ENCODE measurements around the gene TBL3. TPM values are rescaled to one million over a fixed set of nuclear protein-coding genes. Genes with fewer than 3 reads are reported as not detected.
"Not testable (repeated sequence)": the region's sequence is repeated elsewhere in the genome, so short reads cannot be mapped to it uniquely, and the experiment has no call there.

The TBL3 gene
- total RNA-seq, 1 donor from 2014 or later: 72.5 TPM

DNA sequence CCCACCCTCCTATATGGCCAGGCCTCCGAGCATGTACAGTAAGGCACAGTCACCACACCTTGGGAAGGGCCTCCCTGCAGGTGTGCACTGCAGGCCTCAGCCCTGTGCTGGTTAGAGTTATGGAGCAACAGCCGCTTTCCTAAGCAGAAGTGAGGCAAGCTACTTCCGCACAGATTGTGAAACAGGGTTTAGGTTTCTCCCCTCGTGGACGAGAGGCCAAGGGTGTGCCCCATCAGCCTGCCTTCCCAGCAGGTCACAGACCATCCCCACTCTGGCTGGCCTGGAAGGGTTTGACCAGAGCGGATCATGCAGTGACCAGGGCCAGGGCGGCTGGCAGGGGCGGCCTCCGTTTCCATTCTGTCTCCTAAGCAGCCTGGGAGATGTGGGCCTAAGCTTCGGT lies 33.5 kb upstream of the TBL3 start:
- Mint-ChIP-seq H3K27ac (no peak overlapping the region), H3K9me3 (no peaks in the 10 kb centered on the region), H3K4me1 (ENCODE audit: low read depth) (peaks cover 8% of the 10 kb centered on the region), H3K27me3 (ENCODE audit: low read depth) (no peaks in the 10 kb centered on the region), H3K36me3 (ENCODE audit: low read depth) (peaks cover 11% of the 10 kb centered on the region), H3K4me3 (ENCODE audit: low read depth) (no peak overlapping the region)
- intact Hi-C loops (cut with micrococcal nuclease): no loop called here
- no peak for DNase-seq (ENCODE audit: low spot score)

DNA sequence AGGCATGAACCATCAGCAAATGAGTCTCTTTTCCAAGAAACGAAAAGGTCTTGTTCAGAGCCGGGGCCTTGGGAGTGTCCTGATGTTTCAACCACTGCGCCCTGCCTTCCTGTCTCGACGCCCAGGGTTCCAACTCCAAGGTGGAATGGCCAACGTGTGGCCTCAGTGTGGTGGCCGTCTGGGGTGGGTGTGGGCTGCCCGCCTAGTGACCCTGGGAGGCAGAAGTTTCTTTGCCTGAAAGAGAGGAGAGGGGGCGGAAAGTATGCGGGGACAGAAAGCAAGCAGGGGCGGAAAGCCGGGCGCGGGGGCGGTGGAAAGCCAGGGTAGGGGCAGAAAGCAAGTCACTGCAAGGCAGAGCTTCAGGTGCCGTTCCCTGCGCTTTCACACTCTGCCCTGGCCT lies 32.9 kb upstream of the TBL3 start:
- no peaks in the 10 kb centered on the region for H3K9me3 Mint-ChIP-seq
- H3K27ac Mint-ChIP-seq: no peak overlapping the region
- H3K36me3 Mint-ChIP-seq (ENCODE audit: low read depth): peaks cover 11% of the 10 kb centered on the region
- no peaks in the 10 kb centered on the region for H3K27me3 Mint-ChIP-seq (ENCODE audit: low read depth)
- peaks cover 10% of the 10 kb centered on the region for H3K4me1 Mint-ChIP-seq (ENCODE audit: low read depth)
- no peak overlapping the region for H3K4me3 Mint-ChIP-seq (ENCODE audit: low read depth)
- no peak for DNase-seq (ENCODE audit: low spot score)
- intact Hi-C loops (cut with micrococcal nuclease): no loop called here

DNA sequence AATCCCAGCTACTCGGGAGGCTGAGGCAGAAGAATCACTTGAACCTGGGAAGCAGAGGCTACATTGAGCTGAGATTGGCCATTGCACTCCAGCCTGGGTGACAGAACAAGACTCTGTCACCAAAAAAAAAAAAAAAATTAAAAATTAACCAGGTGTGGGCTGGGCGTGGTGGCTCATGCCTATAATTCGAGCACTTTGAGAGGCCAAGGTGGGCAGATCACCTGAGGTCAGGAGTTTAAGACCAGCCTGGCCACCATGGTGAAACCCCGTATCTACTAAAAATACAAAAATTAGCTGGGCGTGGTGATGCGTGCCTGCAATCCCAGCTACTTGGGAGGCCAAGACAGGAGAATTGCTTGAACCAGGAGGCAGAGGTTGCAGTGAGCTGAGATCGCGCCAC lies 32.0 kb upstream of the TBL3 start:
- Mint-ChIP-seq H3K4me1 (ENCODE audit: low read depth) (peaks cover 15% of the 10 kb centered on the region), H3K36me3 (ENCODE audit: low read depth) (peaks cover 11% of the 10 kb centered on the region)
- not testable (repeated sequence) for H3K27me3 Mint-ChIP-seq (ENCODE audit: low read depth); DNase-seq (ENCODE audit: low spot score); H3K4me3 Mint-ChIP-seq (ENCODE audit: low read depth); H3K9me3 Mint-ChIP-seq; H3K27ac Mint-ChIP-seq
- intact Hi-C loops (cut with micrococcal nuclease): loop anchor here (5.0 kb wide), 2 partner anchors 83 to 202 kb away; no protein-coding TSS in a partner anchor

DNA sequence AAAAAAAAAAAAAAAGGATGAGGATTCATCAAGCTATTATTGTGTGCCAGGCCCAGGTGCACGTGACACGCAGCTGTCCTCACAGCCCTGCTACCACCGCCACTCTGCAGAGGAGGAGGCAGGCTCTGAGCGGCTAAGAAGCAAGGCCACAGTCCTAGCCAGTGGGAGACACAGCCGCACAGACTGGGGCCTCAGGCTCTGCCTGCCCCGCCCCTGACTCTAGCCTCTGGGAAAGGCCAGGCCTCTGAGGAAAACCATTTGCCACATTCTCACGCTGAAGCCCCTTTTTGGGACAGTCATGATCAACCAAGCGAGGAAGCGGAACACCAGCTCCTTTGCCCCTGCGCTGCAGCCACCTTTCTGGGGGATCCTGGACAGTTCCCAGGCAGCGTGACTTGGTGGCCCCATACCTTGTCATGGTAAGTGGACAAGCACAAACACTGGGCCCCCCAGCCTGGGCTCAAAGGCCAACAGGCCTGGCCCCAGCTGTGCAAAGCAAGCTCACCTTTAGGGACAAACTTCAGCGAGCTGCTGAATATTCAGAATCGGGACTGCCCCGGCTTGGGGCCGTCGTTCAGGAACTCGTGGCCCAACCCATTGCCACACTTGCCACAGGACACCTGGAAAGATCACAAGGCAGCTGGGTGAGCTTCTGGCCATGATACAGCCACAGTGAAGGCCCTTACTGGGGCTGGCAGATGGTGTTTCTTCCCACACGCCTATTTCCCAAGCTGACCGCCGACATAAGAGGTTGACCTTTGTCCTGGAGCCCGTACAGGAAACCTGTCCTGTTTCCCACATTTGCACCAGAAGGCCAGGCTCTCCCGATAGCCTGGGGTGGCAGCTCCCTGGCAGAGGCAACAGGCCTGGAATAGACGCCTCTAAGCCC lies 31.3 kb upstream of the TBL3 start:
- DNase-seq (ENCODE audit: low spot score): no peak
- peaks cover 15% of the 10 kb centered on the region for H3K4me1 Mint-ChIP-seq (ENCODE audit: low read depth)
- peaks cover 11% of the 10 kb centered on the region for H3K36me3 Mint-ChIP-seq (ENCODE audit: low read depth)
- no peak overlapping the region for H3K27ac Mint-ChIP-seq
- H3K27me3 Mint-ChIP-seq (ENCODE audit: low read depth): no peaks in the 10 kb centered on the region
- no peaks in the 10 kb centered on the region for H3K9me3 Mint-ChIP-seq
- H3K4me3 Mint-ChIP-seq (ENCODE audit: low read depth): peak overlapping the region; percentile 21
- intact Hi-C loops (cut with micrococcal nuclease): loop anchor here (5.0 kb wide), 2 partner anchors 83 to 202 kb away; no protein-coding TSS in a partner anchor

DNA sequence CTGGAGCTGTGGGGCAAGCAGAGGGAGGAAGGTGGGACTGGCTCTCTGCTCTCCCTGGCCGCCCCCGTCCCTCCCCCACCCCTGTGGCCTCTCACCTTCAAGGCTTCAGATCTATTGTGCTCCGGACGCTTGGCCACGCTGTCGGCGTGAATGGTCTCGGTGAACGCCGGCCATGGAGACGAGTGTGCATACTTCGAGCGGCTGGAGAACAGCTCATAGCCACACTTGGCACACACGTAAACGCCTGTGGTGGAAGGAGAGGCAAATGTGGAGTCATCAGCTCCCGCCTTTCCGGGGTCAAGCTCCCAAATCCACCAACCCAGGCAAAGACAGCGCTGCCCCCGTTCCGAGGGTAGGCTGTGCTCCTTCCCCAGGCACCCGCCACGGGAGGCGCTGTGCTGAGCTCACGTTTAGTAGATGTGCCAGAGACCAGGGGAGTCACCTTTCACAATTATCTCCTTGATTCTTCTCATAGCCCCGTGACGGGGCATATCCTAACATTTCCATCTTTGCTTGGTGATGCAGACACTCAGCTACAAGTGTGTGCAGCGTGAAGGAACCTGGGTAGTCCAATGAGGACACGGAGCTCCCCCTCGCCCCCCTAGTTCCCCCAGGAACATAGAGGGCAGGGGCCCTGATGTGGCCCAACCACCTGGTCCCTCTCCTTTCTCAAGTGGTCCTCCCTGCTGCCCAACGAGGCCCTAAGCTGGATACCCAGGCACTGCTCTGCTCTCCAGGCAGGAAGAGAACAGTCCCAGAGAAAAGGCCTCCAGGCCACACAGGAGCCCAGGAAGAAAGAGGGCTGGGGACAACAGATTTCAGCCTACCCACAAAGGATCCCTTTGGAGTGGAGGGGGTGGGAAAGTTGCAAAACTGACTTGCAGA lies 30.4 kb upstream of the TBL3 start:
- H3K9me3 Mint-ChIP-seq: no peaks in the 10 kb centered on the region
- H3K27ac Mint-ChIP-seq: no peak overlapping the region
- DNase-seq (ENCODE audit: low spot score): no peak
- H3K36me3 Mint-ChIP-seq (ENCODE audit: low read depth): peaks cover 11% of the 10 kb centered on the region
- H3K4me1 Mint-ChIP-seq (ENCODE audit: low read depth): peaks cover 15% of the 10 kb centered on the region
- H3K27me3 Mint-ChIP-seq (ENCODE audit: low read depth): no peaks in the 10 kb centered on the region
- peak overlapping the region; percentile 90 for H3K4me3 Mint-ChIP-seq (ENCODE audit: low read depth)
- intact Hi-C loops (cut with micrococcal nuclease): loop anchor here (5.0 kb wide), 2 partner anchors 84 to 201 kb away; no protein-coding TSS in a partner anchor

DNA sequence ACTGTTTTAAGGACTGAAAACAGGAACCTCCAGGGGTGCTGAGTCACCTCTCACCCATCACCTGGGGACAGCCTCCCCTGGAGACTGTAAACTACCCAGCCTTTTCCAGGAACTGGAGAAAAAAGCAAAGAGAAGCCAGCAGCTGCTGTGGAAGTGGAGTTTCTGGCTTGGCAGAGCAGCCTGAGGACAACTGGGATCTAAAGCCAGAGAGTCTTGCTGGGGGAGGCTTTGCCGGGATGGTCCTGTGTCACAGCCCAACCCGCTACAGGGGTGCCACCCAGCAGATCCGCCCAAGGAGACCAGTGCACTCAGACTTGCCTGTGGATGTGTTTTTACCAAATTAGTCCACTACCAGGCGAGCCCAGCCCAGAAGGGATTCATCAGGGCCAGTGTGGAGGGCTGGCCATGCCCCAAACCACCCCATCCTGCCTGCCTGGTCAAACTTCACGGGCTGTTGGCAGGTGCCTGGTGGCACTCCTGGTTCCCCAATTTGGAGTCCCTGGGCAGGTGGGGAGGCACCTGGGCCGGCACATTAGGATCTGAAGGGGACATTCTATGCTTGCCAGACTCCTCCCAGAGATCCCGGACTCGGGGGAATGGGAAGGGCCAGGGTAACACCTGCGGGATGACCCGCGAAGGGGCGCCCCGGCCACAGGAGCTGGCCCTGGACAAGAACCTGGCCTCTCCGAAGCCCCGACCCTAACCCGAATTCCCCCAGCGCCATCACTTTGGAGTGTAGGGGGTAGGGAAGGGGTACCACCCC lies 29.6 kb upstream of the TBL3 start:
- intact Hi-C loops (cut with micrococcal nuclease): loop anchor here (5.0 kb wide), 2 partner anchors 85 to 200 kb away; no protein-coding TSS in a partner anchor
- Mint-ChIP-seq H3K9me3 (no peaks in the 10 kb centered on the region), H3K36me3 (ENCODE audit: low read depth) (peaks cover 11% of the 10 kb centered on the region), H3K27ac (peak overlapping the region; percentile 82), H3K27me3 (ENCODE audit: low read depth) (no peaks in the 10 kb centered on the region), H3K4me1 (ENCODE audit: low read depth) (peaks cover 15% of the 10 kb centered on the region), H3K4me3 (ENCODE audit: low read depth) (peak overlapping the region; percentile 90)
- DNase-seq (ENCODE audit: low spot score): no peak

DNA sequence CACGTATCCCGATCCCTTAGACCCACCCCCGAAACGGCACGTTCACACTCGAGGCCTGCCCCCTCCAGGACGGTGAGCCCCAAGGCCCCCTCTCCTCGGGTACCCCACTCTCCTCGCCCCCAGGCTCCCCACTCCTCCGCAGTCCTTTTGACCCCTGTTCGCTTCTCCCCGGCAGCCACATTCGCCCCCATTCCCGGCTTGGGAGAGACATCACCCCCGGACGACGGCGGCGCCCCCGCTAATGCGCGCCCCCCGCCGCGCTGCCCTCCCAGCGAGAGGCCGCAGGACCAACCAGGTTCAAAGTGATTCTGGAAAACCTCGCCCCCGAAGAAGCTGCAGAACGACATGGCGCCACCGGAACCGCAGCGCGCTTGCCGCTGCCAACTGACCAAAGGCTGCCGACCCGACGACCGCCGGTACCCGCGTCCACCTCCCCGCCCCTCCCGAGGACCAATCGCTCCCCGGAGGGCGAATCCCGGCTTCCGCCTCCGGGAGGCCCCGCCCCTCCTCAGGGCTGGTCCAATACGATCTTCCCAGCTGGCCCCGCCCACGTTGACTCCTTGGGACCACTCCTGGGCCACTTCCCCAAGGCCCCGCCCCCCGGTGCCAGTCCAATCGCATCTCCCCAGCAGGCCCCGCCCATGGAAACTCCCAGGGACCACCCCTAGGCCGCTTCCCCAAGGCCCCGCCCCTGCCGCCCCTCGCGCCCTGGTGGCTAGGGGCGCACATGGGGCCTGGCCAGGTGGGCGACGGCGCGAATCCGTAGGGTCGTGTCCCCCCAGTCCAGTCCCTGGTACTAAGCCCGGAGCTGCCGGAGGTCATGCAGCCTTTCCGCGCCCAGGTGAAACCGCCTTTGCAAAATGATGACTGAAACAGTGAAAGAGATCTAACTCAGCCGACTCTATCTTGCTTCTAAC lies 28.8 kb upstream of the TBL3 start, which contains the start of gene MSRB1:
Gene MSRB1 (minus strand): TSS at position 390 of the 917 bp plus-strand sequence. CDS start 43 bp downstream, at position 347.
- no peaks in the 10 kb centered on the region for H3K9me3 Mint-ChIP-seq
- peaks cover 15% of the 10 kb centered on the region for H3K4me1 Mint-ChIP-seq (ENCODE audit: low read depth)
- peak; percentile 99 for DNase-seq (ENCODE audit: low spot score)
- H3K36me3 Mint-ChIP-seq (ENCODE audit: low read depth): peaks cover 9% of the 10 kb centered on the region
- H3K4me3 Mint-ChIP-seq (ENCODE audit: low read depth): peak within 1 kb of the TSS; percentile 90
- intact Hi-C loops (cut with micrococcal nuclease): loop anchor here (1.0 to 5.0 kb wide), 3 partner anchors 16 to 199 kb away; partner anchors contain the start of gene NDUFB10
- no peaks in the 10 kb centered on the region for H3K27me3 Mint-ChIP-seq (ENCODE audit: low read depth)
- peak within 1 kb of the TSS; percentile 82 for H3K27ac Mint-ChIP-seq

DNA sequence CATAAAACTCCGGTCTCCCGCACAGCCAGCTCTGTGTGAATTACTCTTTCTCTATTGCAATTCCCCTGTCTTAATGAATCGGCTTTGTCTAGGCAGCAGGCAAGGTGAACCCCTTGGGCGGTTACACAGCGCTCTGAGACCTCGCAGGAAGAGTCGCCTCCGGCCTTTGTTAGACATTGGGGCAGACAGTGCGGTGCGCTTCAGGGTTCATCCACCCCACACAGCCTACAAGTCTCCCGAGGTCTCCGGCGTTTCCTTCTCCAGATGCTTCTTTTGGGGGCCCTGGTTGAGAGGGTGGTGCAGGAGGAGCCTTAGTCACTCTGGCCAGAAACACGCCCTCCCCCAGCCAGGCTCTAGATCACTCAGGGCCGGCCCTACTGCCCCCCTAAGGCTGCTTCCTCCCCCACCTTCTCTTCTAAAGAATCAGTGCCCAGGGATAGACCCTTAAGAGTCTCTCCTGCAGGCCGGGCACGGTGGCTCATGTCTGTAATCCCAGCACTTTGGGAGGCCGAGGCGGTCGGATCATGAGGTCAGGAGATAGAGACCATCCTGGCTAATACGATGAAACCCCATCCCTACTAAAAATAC lies 27.1 kb upstream of the TBL3 start:
- no peaks in the 10 kb centered on the region for H3K36me3 Mint-ChIP-seq (ENCODE audit: low read depth)
- peak overlapping the region; percentile 40 for H3K27ac Mint-ChIP-seq
- no peaks in the 10 kb centered on the region for H3K27me3 Mint-ChIP-seq (ENCODE audit: low read depth)
- H3K4me3 Mint-ChIP-seq (ENCODE audit: low read depth): peak overlapping the region; percentile 57
- peaks cover 15% of the 10 kb centered on the region for H3K4me1 Mint-ChIP-seq (ENCODE audit: low read depth)
- no peak for DNase-seq (ENCODE audit: low spot score)
- H3K9me3 Mint-ChIP-seq: no peaks in the 10 kb centered on the region
- intact Hi-C loops (cut with micrococcal nuclease): loop anchor here (5.0 kb wide), 2 partner anchors 87 to 198 kb away; no protein-coding TSS in a partner anchor

DNA sequence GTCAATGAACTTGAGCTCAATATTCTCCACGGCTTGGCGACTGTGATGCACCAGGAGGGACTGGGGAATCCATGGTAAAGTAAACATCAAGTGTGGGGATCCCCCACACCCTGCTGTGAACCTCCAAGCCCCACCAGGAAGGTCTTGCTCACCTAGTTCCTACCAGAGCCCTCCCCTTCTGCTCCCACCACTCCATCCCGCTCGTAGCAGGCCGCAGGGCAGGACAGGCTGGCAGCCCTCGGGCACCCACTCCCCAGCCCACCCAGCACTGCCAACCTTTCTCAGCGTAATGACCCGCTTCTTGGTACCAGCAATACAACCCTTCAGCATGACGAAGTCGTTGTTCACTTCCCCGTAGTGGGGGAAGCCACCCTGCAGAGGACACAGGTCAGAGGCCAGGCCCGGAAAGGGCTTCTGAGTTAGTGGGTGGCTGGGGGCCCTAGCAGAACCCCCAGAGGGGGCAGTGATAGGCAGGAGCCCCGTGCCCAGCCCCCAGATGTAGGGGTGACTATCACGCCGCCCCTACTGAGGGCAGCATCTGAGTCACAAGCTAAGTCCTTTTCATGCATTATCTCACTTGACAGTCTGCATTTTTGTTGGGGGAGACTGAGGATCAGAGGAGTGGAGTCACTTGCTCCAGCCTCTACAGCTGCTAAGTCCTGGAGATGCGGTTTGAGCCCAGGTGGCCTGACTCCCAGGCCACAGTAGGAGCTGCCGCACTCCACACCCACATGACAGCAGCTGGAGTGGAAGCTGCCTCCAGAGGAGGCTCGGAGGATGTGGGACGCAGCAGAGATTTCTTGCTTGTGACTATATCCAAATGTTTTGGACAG lies 26.1 kb upstream of the TBL3 start:
- Mint-ChIP-seq H3K27ac (no peak overlapping the region), H3K27me3 (ENCODE audit: low read depth) (no peaks in the 10 kb centered on the region), H3K9me3 (no peaks in the 10 kb centered on the region), H3K4me1 (ENCODE audit: low read depth) (peaks cover 15% of the 10 kb centered on the region), H3K36me3 (ENCODE audit: low read depth) (no peaks in the 10 kb centered on the region), H3K4me3 (ENCODE audit: low read depth) (no peak overlapping the region)
- intact Hi-C loops (cut with micrococcal nuclease): no loop called here
- no peak for DNase-seq (ENCODE audit: low spot score)

DNA sequence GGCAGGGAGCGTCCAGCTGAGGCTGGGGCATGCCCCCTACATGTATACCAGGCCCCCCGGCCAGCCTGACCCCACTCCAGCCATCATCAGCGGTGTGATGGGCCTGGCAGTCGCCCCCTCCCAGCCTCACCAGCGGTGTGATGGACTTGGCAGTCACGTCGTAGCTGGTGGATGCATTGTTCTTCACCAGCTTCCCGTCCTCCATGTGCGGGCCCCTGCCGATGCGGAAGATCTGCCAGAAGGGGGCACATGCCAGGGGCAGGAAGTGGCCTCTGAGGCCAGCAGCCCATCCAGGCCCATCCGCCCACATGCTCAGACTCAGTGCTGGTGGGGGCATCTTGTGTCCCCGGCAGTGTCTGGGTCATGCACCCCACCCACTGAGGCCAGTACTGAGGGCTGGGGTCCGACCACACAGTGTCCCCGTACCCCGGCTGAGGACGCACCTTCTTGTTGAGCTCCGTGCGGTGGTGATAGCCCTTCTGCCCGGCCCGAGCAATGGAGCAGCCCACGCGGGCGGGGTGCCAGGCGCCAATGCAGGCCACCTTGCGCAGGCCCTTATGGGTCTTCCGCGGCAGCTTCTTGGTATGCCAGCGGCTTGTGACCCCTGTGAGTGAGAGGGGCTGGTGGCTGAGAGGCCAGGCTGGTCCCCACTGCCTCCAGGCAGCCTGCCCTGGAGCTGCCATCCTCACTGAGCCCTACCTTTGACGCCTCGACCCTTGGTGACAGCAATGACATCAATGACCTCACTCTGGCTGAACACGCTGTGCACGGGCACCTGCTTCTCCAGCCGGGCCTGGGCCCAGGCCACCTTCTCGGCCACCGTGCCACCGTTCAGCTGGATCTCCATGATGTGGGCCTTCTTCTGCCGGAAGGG lies 25.1 kb upstream of the TBL3 start:
- Mint-ChIP-seq H3K4me3 (ENCODE audit: low read depth) (no peak overlapping the region), H3K36me3 (ENCODE audit: low read depth) (no peaks in the 10 kb centered on the region), H3K27me3 (ENCODE audit: low read depth) (no peaks in the 10 kb centered on the region), H3K4me1 (ENCODE audit: low read depth) (peaks cover 13% of the 10 kb centered on the region), H3K9me3 (no peaks in the 10 kb centered on the region), H3K27ac (no peak overlapping the region)
- DNase-seq (ENCODE audit: low spot score): no peak
- intact Hi-C loops (cut with micrococcal nuclease): no loop called here
